ENCODE results near the gene CSRP3. TPM values are rescaled to one million over a fixed set of nuclear protein-coding genes. Genes with fewer than 3 reads are reported as not detected.
A peak's percentile ranks its signal among the peaks of the same experiment; 100 is the strongest.

The CSRP3 gene
- total and polyA plus RNA-seq, 2 experiments from 2014 or later = not detected

- H3K4me1 Mint-ChIP-seq = peaks cover 4% of the 10 kb centered on the region; the same call in 2 of the 3 replicates
- Histone ChIP-seq H3K27me3 (ENCODE audit: insufficient read depth) (no peaks in the 10 kb centered on the region), H3F3A (replicated peaks; ENCODE audit: low read depth) (no peaks in the 10 kb centered on the region), H3K36me3 (ENCODE audit: insufficient read depth) (peaks cover 20% of the 10 kb centered on the region), H2AFZ (no peak overlapping the region), H3K4me3 (no peak overlapping the region), H3K27ac (ENCODE audit: low read depth) (no peak overlapping the region), H3K79me2 (replicated peaks; ENCODE audit: insufficient read depth) (no peaks in the 10 kb centered on the region), H3K4me2 (no peak overlapping the region), H3K9me2 (ENCODE audit: insufficient read depth) (no peaks in the 10 kb centered on the region), H3K4me1 (ENCODE audit: insufficient read depth) (no peaks in the 10 kb centered on the region), H4K20me1 (replicated peaks; ENCODE audit: insufficient read depth) (0 out of 2 replicates have a peak, but pooled peaks cover 3% of the 10 kb centered on the region)
- TF ChIP-seq STAT1 (IDR thresholded peaks at IDR 0.05; ENCODE audit: unreplicated experiment) = no peak
- TF ChIP-seq CREB1 (CRISPR knock-in tag; IDR thresholded peaks at IDR 0.05; ENCODE audit: low read depth) = no peak
- TF ChIP-seq ZNF331 (CRISPR knock-in tag; IDR thresholded peaks at IDR 0.05; ENCODE audit: low read depth) = no peak
- TF ChIP-seq EZH2phosphoT487 (IDR thresholded peaks at IDR 0.05; ENCODE audit: unreplicated experiment) = no peak
- TF ChIP-seq, protein P1, sequence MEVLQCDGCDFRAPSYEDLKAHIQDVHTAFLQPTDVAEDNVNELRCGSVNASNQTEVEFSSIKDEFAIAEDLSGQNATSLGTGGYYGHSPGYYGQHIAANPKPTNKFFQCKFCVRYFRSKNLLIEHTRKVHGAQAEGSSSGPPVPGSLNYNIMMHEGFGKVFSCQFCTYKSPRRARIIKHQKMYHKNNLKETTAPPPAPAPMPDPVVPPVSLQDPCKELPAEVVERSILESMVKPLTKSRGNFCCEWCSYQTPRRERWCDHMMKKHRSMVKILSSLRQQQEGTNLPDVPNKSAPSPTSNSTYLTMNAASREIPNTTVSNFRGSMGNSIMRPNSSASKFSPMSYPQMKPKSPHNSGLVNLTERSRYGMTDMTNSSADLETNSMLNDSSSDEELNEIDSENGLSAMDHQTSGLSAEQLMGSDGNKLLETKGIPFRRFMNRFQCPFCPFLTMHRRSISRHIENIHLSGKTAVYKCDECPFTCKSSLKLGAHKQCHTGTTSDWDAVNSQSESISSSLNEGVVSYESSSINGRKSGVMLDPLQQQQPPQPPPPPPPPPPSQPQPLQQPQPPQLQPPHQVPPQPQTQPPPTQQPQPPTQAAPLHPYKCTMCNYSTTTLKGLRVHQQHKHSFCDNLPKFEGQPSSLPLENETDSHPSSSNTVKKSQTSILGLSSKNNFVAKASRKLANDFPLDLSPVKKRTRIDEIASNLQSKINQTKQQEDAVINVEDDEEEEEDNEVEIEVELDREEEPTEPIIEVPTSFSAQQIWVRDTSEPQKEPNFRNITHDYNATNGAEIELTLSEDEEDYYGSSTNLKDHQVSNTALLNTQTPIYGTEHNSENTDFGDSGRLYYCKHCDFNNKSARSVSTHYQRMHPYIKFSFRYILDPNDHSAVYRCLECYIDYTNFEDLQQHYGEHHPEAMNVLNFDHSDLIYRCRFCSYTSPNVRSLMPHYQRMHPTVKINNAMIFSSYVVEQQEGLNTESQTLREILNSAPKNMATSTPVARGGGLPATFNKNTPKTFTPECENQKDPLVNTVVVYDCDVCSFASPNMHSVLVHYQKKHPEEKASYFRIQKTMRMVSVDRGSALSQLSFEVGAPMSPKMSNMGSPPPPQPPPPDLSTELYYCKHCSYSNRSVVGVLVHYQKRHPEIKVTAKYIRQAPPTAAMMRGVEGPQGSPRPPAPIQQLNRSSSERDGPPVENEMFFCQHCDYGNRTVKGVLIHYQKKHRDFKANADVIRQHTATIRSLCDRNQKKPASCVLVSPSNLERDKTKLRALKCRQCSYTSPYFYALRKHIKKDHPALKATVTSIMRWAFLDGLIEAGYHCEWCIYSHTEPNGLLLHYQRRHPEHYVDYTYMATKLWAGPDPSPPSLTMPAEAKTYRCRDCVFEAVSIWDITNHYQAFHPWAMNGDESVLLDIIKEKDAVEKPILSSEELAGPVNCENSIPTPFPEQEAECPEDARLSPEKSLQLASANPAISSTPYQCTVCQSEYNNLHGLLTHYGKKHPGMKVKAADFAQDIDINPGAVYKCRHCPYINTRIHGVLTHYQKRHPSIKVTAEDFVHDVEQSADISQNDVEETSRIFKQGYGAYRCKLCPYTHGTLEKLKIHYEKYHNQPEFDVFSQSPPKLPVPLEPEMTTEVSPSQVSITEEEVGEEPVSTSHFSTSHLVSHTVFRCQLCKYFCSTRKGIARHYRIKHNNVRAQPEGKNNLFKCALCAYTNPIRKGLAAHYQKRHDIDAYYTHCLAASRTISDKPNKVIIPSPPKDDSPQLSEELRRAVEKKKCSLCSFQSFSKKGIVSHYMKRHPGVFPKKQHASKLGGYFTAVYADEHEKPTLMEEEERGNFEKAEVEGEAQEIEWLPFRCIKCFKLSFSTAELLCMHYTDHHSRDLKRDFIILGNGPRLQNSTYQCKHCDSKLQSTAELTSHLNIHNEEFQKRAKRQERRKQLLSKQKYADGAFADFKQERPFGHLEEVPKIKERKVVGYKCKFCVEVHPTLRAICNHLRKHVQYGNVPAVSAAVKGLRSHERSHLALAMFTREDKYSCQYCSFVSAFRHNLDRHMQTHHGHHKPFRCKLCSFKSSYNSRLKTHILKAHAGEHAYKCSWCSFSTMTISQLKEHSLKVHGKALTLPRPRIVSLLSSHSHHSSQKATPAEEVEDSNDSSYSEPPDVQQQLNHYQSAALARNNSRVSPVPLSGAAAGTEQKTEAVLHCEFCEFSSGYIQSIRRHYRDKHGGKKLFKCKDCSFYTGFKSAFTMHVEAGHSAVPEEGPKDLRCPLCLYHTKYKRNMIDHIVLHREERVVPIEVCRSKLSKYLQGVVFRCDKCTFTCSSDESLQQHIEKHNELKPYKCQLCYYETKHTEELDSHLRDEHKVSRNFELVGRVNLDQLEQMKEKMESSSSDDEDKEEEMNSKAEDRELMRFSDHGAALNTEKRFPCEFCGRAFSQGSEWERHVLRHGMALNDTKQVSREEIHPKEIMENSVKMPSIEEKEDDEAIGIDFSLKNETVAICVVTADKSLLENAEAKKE (CRISPR knock-in tag; IDR thresholded peaks at IDR 0.05) = no peak
- TF ChIP-seq JUNB (IDR thresholded peaks at IDR 0.05; ENCODE audit: unreplicated experiment) = no peak
- TF ChIP-seq, protein P2, sequence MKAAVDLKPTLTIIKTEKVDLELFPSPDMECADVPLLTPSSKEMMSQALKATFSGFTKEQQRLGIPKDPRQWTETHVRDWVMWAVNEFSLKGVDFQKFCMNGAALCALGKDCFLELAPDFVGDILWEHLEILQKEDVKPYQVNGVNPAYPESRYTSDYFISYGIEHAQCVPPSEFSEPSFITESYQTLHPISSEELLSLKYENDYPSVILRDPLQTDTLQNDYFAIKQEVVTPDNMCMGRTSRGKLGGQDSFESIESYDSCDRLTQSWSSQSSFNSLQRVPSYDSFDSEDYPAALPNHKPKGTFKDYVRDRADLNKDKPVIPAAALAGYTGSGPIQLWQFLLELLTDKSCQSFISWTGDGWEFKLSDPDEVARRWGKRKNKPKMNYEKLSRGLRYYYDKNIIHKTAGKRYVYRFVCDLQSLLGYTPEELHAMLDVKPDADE (IDR thresholded peaks at IDR 0.05) = no peak
- TF ChIP-seq POLR2AphosphoS5 (IDR thresholded peaks at IDR 0.05; ENCODE audit: low read depth) = no peak
- no peak for TF ChIP-seq ZNF114 (CRISPR knock-in tag; IDR thresholded peaks at IDR 0.05)
- no peak for TF ChIP-seq NANOG (IDR thresholded peaks at IDR 0.05; ENCODE audit: borderline replicate concordance)
- no peak for TF ChIP-seq REST (IDR thresholded peaks at IDR 0.05; ENCODE audit: unreplicated experiment)
- TF ChIP-seq, protein P3, sequence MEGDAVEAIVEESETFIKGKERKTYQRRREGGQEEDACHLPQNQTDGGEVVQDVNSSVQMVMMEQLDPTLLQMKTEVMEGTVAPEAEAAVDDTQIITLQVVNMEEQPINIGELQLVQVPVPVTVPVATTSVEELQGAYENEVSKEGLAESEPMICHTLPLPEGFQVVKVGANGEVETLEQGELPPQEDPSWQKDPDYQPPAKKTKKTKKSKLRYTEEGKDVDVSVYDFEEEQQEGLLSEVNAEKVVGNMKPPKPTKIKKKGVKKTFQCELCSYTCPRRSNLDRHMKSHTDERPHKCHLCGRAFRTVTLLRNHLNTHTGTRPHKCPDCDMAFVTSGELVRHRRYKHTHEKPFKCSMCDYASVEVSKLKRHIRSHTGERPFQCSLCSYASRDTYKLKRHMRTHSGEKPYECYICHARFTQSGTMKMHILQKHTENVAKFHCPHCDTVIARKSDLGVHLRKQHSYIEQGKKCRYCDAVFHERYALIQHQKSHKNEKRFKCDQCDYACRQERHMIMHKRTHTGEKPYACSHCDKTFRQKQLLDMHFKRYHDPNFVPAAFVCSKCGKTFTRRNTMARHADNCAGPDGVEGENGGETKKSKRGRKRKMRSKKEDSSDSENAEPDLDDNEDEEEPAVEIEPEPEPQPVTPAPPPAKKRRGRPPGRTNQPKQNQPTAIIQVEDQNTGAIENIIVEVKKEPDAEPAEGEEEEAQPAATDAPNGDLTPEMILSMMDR (conservative IDR thresholded peaks at IDR 0.05; ENCODE audit: low read depth in 2 of 2) = no peak
- no peak for TF ChIP-seq EZH2 (IDR thresholded peaks at IDR 0.05; ENCODE audit: low read depth, unreplicated experiment)
- no peaks in the 10 kb centered on the region for H3K27me3 Mint-ChIP-seq (ENCODE audit: insufficient read depth, low read depth, poor library complexity)
- no peaks in the 10 kb centered on the region for H3K9me3 Mint-ChIP-seq
- peaks cover 22% of the 10 kb centered on the region; the same call in 2 of the 3 replicates for H3K36me3 Mint-ChIP-seq (ENCODE audit: low read depth)
- ATAC-seq (no peak), DNase-seq (ENCODE audit: low spot score) (no peak)
- no peak overlapping the region for H3K4me3 Mint-ChIP-seq
- peak overlapping the region; percentile 92 for H3K27ac Mint-ChIP-seq
Measured at GRCh38 chr11:19163617-19164016, 38.2 kb downstream of the CSRP3 start.
